D721Med (cell line): ENCODE data around the gene CILP2.

Experiments used
- DNase-seq: peaks from one replicate; pipeline ENCODE4 v3.0.0; 2011; ENCODE audit warnings: low spot score; ENCODE audit not compliant: insufficient read length
- FAIRE-seq: peaks from 2 replicates; lab custom pipeline; 2011; peaks lifted over from hg19 to GRCh38; lab: Jason Lieb, UNC
- CTCF ChIP-seq: IDR thresholded peaks from 2 replicates; pipeline ENCODE4 v1.5.1; 2012; ENCODE audit warnings: mild to moderate bottlenecking, control low read depth; ENCODE audit not compliant: insufficient read depth; ENCODE audit errors: missing control alignments

The CILP2 gene, protein sequence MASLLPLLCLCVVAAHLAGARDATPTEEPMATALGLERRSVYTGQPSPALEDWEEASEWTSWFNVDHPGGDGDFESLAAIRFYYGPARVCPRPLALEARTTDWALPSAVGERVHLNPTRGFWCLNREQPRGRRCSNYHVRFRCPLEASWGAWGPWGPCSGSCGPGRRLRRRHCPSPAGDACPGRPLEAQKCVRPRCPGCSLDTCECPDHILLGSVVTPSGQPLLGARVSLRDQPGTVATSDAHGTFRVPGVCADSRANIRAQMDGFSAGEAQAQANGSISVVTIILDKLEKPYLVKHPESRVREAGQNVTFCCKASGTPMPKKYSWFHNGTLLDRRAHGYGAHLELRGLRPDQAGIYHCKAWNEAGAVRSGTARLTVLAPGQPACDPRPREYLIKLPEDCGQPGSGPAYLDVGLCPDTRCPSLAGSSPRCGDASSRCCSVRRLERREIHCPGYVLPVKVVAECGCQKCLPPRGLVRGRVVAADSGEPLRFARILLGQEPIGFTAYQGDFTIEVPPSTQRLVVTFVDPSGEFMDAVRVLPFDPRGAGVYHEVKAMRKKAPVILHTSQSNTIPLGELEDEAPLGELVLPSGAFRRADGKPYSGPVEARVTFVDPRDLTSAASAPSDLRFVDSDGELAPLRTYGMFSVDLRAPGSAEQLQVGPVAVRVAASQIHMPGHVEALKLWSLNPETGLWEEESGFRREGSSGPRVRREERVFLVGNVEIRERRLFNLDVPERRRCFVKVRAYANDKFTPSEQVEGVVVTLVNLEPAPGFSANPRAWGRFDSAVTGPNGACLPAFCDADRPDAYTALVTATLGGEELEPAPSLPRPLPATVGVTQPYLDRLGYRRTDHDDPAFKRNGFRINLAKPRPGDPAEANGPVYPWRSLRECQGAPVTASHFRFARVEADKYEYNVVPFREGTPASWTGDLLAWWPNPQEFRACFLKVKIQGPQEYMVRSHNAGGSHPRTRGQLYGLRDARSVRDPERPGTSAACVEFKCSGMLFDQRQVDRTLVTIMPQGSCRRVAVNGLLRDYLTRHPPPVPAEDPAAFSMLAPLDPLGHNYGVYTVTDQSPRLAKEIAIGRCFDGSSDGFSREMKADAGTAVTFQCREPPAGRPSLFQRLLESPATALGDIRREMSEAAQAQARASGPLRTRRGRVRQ

DNA sequence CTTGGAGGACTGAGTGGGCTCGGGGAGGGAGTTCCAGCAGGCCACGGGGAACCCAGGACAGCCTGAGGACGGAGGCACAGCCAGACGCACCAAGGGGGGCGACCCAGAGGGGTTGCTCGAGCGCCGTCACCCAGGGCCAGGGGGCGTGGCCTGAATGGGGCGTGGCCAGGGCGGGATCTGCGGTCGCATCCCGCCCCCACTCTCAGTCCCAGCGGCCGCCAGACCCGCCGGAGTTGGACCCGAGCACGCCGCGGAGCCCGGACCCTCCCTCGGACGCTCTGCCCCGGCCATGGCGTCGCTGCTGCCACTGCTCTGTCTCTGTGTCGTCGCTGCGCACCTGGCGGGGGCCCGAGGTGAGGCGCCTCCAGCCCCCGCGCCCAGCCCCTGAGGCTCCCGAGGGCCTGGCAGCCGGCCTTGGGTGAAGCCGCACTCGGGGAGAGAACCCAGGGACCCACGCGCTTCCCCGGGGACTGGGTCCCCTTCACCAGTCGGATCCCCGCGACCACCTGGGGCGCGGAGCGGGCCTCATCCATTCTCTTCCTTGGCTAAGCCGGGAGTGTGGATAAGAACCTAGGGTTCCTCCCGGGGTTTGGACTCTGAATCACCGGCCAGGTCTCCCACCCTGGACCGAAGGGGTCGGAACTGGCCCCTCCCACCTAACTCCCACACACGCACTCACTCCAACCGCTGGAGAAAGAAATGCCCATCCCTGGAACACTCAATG is at the start of gene CILP2:
TSS of gene CILP2 (plus strand) at position 205 of the 724 bp plus-strand sequence. CDS start at position 290, 85 bp downstream.
- no peak for TF ChIP-seq CTCF
- FAIRE-seq (no peak), DNase-seq (no peak)

- no peak for FAIRE-seq
- no peak for TF ChIP-seq CTCF
- no peak for DNase-seq
These were observed 49.0 kb upstream of the CILP2 start for GRCh38 chr19:19488875-19489690.

DNA sequence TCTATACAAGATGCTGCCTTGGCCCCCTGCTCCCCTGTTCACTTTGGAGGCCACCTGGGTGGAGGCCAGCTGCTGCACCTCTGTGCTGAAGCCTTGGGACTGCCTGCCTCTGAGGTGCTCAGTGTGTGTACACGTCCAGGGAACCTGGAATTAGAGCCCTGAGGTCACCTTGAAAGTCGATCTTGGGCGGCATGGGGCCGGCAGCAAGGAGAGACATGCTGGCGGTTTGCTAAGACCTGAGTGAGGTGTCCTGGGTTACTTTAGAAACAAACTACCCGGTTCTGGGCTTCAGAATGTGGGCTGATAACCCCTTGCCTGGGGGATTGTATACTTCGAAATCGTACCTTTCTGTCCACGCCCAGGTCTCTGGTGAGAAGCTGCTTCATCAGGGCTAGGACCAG is 48.3 kb upstream of the CILP2 start:
- TF ChIP-seq CTCF, result no peak
- no peak for FAIRE-seq
- DNase-seq, result no peak

DNA sequence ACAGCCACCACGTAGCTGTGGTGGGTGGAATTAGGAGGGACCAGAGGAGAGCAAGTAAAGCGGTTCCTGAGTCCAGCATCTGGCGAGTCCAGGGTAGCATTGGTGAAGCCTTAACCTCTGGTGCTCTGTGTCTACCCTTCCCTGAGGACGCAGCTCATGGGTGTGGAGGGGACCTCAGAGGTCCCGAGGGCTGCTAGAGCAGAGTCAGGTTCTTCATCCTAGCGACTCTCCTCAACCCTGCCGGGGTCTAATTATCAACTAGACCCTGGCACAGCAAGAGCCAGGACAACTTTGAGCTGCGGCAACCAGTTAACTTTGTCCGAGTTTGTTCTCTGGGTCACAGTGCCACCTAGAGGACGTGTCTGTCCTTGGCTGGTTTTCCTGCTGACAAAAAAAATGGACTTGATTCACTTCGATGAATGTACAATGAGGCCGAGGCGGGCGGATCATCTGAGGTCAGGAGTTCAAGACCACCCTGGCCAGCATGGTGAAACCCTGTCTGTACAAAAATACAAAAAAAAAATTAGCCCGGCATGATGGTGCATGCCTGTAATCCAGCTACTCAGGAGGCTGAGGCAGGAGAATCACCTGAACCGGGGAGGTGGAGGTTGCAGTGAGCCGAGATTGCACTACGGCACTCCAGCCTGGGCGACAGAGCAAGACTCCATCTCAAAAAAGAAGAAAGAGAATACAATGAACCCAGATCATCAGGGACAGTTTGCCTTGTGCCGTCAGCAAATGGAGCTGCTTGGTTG is 47.7 kb upstream of the CILP2 start:
- FAIRE-seq (no peak), DNase-seq (peak; percentile 89)
- TF ChIP-seq CTCF, result peak; percentile 88

- DNase-seq (no peak), FAIRE-seq (no peak)
- TF ChIP-seq CTCF, result no peak
These were observed 46.6 kb upstream of the CILP2 start for GRCh38 chr19:19491321-19492025.
